ENCODE results near the gene SH2D3C. TPM values are rescaled to one million over a fixed set of nuclear protein-coding genes. Genes with fewer than 3 reads are reported as not detected.

The SH2D3C gene
- total and polyA plus RNA-seq, 10 of the 15 experiments (the other 5 are each of a cell fraction or from before 2014, with no cell fraction given), result 1.2 to 23.5 (median 16.2) TPM

DNA sequence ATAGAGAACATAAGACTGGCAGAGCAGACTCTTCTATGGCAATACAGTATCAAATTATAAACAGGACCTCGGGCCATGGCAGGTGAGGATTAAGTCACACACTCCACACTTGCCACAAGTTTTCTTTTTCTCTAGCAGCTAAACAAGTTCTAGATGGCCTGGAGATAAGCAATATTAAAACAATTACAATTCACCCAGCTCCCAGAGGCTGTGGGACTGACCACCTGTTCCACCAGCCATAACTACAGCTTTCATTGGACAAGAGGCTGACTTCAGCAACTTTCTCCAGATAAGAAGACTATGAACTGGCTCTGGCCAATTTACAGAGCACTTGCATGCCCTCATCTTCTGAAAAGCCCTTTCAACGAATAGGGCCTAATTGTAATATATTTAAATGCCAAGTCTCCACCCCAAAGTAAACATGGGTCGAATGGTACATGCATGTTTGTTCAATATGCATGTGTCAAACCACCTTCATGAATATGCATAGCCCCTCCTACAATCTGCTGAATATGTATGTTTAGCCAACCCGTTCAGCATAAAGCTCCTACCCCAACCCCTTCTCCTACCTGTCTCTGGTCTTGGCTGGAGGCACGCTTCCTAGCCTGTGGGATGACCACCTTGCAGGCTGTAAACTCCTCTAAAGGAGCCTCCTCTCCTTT lies 77.7 kb downstream of the SH2D3C start:
- ChIA-PET CTCF (interaction anchor here (0.8 to 1.0 kb wide), 2 partner anchors 152 to 168 kb away, joined by 3 read pairs; no protein-coding TSS in a partner anchor), RAD21 (ENCODE audit: unreplicated experiment) (no interaction called here), POLR2A (no interaction called here), SMC1A (ENCODE audit: uncharacterized antibody, unreplicated experiment) (no interaction called here)
- WGBS (ENCODE audit: insufficient coverage, insufficient replicate concordance, low lambda C conversion rate, missing lambda C conversion rate), result 49% methylated on average over 5 of the region's 5 CpGs
- DNase-seq (ENCODE audit: low read depth, low spot score), result no peak
- Histone ChIP-seq H3K4me3 (no peak overlapping the region), H3K9me3 (replicated peaks; ENCODE audit: control insufficient read depth, insufficient read depth, low read length) (no peaks in the 10 kb centered on the region), H3K79me2 (ENCODE audit: control insufficient read depth, insufficient read depth, low read length) (no peaks in the 10 kb centered on the region), H3K36me3 (ENCODE audit: control insufficient read depth in 2 of 2, insufficient read depth in 2 of 2, low read length in 1 of 2) (no peaks in the 10 kb centered on the region), H3K9ac (ENCODE audit: control insufficient read depth, insufficient read depth, low read length) (no peak overlapping the region), H3K4me2 (ENCODE audit: control insufficient read depth, insufficient read depth) (no peak overlapping the region), H4K20me1 (ENCODE audit: control insufficient read depth, insufficient read depth) (no peaks in the 10 kb centered on the region), H2AFZ (ENCODE audit: control insufficient read depth, low read depth, low read length) (no peak overlapping the region), H3K27me3 (replicated peaks in 1 of 2; ENCODE audit: control insufficient read depth in 2 of 2, insufficient read depth in 2 of 2, low read length in 1 of 2) (peaks cover 0 to 2% of the 10 kb centered on the region in 2 experiments; a peak in 2 of 4 replicates), H3K4me1 (ENCODE audit: control insufficient read depth, insufficient read depth, low read length) (peaks cover 4% of the 10 kb centered on the region; the same call in 1 of the 2 replicates), H3K27ac (ENCODE audit: control insufficient read depth, insufficient read depth) (no peak overlapping the region)
- TF ChIP-seq POU2F2 (IDR thresholded peaks at IDR 0.05; ENCODE audit: borderline replicate concordance, low read depth, low read length) (peak; percentile 62; the same call in 1 of the 3 replicates), POLR2AphosphoS2 (IDR thresholded peaks at IDR 0.05; ENCODE audit: low read depth, low read length) (no peak)
- FAIRE-seq, result no peak
- no peak for ATAC-seq
- intact Hi-C loops (cut with micrococcal nuclease; ENCODE audit: unreplicated experiment), result no loop called here
- BruUV-seq (replicated peaks), result no TSS peak
- in situ Hi-C loops (cut with MboI), result no loop called here

GRCh38 chr9:127700140-127700539 lies 78.3 kb downstream of the SH2D3C start:
- ChIA-PET CTCF (interaction anchor here (1.0 kb wide), 1 partner anchor 152 kb away, joined by 3 read pairs; no protein-coding TSS in a partner anchor), RAD21 (ENCODE audit: unreplicated experiment) (no interaction called here), POLR2A (no interaction called here), SMC1A (ENCODE audit: uncharacterized antibody, unreplicated experiment) (no interaction called here)
- DNase-seq (ENCODE audit: low read depth, low spot score), result no peak
- intact Hi-C loops (cut with micrococcal nuclease; ENCODE audit: unreplicated experiment) (no loop called here), in situ Hi-C loops (cut with MboI) (no loop called here)
- Histone ChIP-seq H3K4me1 (ENCODE audit: control insufficient read depth, insufficient read depth, low read length) (peaks cover 4% of the 10 kb centered on the region; the same call in 1 of the 2 replicates), H2AFZ (ENCODE audit: control insufficient read depth, low read depth, low read length) (no peak overlapping the region; the same call in 1 of the 2 replicates), H4K20me1 (ENCODE audit: control insufficient read depth, insufficient read depth) (no peaks in the 10 kb centered on the region), H3K9me3 (replicated peaks; ENCODE audit: control insufficient read depth, insufficient read depth, low read length) (no peaks in the 10 kb centered on the region), H3K27me3 (replicated peaks in 1 of 2; ENCODE audit: control insufficient read depth in 2 of 2, insufficient read depth in 2 of 2, low read length in 1 of 2) (peaks cover 0 to under 1% of the 10 kb centered on the region in 2 experiments; a peak in 2 of 4 replicates), H3K4me2 (ENCODE audit: control insufficient read depth, insufficient read depth) (no peak overlapping the region), H3K79me2 (ENCODE audit: control insufficient read depth, insufficient read depth, low read length) (no peaks in the 10 kb centered on the region), H3K9ac (ENCODE audit: control insufficient read depth, insufficient read depth, low read length) (no peak overlapping the region), H3K27ac (ENCODE audit: control insufficient read depth, insufficient read depth) (no peak overlapping the region), H3K4me3 (no peak overlapping the region), H3K36me3 (ENCODE audit: control insufficient read depth in 2 of 2, insufficient read depth in 2 of 2, low read length in 1 of 2) (no peaks in the 10 kb centered on the region)
- 92% methylated on average over 2 of the region's 2 CpGs for WGBS (ENCODE audit: insufficient coverage, insufficient replicate concordance, low lambda C conversion rate, missing lambda C conversion rate)
- TF ChIP-seq ZBTB33 (IDR thresholded peaks at IDR 0.05) (no peak), RELA (IDR thresholded peaks at IDR 0.05; ENCODE audit: borderline replicate concordance, partially characterized antibody) (no peak), ZNF622 (IDR thresholded peaks at IDR 0.05) (no peak)
- BruUV-seq (replicated peaks), result no TSS peak
- no peak for FAIRE-seq
- no peak for ATAC-seq

Measured in GM12878 (cell line).